ENCODE results near the gene CYB5A.

CYB5A gene

DNA sequence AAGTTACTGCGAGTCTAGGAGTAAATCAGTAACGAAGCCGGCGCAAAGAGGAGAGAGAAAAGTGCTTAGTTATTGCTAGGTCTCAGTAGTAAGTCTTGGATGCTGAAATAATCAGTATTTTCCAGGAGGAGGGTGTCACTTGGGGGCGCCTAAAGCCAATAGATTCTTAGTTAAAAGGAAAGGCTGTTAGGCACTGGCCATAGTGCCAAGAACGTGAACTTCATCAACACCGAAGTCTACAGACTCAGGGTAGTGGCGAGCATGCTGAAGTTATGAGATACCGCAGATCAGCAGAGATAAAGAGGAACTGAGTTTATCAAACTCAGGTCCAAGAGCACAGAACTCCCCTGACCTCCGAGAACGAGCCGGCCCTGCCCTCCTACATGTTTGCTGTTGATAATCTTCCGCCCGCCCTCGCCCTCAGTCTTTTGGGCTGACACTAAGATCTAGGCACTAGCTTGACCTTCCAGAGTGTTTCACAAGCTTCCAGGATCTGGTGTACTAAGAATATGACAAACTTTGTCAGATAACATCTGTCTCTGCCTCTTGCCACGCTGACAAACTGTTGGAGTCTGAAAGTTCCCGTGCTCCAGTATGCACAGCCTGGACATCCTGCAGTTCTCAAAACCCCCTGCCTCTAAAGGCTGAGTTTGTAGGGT is 49.2 kb downstream of the CYB5A start:
- FAIRE-seq, result peak; percentile 51

DNA sequence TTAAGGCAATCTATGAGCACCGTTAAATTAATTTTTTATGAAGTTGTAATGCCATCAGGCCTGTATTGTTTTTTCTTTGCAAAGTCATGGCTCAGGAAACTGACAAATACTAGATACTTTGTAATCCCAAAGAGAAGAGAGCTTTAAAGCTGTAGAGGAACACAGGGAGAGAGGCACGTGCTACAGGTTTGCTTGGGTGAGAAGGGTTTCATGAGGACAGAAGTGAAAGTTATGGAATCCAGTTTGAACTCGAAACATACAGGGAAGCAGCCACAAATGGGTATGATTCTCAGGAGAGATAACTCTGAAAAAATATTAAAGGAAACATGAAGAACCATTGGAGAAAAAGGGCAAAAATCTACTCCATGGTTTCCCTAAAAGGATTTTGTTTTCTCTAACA is 49.8 kb downstream of the CYB5A start:
- no peak for FAIRE-seq

DNA sequence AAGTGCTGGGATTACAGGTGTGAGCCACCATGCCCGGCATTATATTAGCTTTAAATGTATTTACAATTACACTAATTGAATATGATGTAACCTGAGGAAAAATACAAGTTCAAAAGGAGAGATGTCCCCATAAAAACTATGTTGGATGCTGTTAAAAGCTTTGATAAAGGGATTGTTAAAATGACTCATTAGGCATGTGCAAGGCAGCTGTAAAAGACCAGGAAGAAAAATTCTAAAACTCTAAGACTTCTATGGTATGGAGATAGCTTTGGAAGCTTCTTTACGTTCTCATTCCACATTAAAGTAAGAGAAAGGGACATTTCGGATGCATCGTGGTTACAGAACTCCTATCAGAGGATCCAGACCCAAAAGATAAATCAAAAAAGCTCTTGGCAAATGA is 50.3 kb downstream of the CYB5A start:
- FAIRE-seq, result no peak

DNA sequence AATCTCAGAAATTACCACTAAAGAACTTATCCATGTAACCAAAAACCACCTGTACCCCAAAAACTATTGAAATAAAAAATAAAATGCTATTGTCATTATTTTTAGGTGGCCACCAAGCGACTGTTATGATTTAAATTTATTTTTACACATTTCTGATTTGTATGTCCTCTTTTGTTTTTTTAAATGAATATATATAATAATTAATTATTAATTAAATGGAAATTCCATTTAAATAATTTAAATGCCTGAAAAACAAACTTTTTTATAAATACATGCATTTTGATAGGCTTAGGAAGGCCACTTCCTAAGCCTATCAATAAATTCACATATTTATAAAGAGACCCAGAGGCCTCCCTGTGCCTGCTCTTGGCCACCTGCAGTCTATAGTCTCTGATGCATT is 52.2 kb downstream of the CYB5A start:
- no peak for FAIRE-seq

DNA sequence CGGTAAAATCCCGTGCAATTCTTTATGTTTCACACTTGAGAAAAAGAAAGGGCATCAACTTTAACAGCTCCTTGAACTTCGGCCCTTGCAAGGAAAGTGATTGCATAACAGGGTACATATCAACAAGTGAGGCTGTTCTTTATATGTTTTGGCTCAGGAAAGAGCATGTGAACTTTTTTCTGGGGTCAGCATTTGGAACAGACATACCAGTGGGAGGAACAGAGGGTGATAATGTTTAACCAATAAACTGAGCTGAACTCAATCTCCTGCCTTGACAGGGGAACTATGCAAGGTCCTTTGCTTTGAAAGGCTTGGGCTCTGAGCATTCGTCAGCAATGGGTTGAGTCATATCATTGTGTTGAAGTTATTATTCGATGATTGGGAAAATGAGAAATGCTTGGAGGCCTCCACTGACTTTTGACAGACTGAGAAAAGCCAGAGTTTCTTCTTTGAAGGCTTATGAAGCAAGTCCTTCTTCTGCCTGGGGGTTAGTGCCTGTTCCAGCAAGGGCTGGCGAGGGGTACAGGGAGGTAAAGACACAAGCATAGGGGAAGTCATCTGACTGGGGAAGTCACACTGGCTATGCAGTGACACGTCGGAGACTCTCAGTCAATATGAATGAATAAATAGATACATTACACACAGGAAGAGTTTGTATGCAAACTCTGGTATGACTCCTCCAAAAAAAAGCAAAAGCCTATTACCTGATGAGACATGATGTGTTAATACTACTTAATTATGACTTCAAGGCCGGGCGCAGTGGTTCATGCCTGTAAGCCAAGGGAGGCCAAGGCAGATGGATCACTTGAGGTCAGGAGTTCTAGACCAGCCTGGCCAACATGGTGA is 57.2 kb downstream of the CYB5A start:
- no peak for FAIRE-seq

DNA sequence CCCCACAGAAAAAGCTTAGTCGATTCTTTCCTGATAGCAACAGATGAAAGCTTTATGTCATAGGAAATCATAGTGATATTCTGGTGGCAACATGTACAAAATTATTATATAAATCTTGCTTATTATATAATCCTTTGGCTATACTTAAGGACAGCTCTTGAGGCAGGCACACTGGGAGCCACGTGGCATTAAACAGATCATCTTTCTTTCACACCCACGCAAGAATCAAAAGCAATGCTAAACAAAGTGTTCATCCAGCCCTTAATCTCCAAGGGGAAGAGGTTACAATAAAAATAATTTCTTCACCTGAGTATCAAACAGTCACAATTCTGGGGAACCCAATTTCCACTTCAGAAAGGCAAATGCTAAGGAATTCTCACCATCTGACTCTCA is 57.8 kb downstream of the CYB5A start:
- FAIRE-seq, result no peak

DNA sequence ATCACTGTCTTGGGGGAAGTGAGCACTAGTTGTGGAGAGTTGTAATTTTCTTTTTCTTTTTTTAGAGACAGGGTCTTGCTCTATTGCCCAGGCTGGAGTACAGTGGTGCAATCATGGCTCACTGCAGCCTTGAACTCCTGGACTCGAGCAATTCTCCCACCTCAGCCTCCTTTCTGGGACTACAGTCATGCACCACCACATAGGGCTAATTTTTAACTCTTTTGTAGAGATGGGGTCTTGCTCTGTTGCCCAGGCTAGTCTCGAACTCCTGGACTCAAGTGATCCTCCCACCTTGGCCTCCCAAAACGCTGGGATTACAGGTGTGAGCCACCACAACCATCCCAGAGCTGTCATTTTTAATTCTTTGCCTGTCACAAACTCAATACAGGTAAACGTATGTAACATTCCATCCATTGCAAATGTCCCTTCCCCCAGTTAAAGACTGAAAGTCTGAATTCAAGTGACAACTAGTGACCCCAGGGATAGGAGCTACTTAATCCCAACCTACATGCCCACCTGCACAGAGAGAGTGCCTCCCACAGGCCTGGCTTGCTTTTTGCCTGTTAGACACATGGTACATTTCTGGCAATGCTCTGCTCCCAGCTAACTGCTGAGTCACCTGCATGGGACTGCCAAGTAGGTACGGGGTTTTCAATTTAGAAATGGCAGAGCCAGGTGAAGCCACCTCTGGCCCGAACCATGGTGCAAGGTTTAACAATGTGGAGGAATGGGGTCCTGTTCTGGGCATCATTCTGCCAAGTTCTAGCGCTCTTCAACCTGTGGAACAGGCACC is 60.6 kb downstream of the CYB5A start:
- FAIRE-seq, result no peak

DNA sequence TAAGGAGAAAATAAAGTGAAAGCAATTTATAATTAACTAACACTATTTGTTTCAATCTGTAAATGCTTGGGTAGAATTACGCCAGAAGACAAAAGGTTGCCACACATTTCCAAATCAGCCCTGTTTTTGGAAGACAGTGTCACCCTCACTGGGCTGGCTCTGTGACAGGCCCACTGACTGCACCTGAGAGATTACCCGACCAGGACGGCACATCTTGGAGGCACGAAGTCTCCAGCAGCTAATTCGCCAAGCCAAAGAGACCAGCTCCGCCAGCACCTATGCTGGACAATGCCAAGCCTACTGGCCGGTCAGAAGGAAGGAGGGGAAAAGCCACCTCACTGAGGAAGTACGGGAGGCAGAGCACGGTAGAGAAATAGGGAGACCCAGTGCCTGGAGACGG is 61.9 kb downstream of the CYB5A start:
- FAIRE-seq, result no peak

DNA sequence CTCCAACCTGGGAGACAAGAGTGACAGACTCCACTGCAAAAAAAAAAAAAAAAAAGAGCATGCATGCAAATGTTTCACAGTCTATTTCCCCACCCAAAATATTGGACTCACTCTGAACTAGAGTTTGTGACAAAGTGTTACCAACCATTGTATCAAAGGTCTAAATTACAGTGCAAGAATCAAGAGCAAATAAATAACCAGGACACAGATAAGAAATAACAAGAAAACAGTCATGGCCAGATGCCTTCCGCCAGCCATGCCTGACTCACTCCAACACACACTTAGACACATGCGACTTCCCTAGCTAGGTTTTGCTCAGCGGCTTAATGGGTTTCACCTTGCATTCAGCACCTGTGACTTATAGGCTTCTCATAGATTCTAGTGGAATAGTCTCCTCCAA is 62.8 kb downstream of the CYB5A start:
- no peak for FAIRE-seq

DNA sequence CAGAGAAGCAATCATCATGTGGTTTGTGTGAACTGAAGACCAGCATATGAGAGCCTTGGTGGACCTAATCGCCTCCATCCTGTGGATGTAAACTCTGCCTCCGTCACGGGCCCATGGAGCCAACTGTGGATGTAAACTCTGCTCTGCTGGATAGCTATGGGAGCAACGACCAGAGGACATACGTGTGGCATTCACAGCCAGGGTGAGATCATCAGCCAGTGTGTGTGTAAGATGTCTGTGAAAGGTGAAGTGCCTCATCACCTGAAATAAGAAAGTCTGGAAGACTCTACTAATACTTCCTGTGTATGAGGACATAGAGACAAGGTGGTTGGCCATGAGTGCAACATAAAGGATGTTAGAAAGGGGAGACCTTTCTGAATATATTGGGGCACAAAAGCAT is 63.5 kb downstream of the CYB5A start:
- no peak for FAIRE-seq

DNA sequence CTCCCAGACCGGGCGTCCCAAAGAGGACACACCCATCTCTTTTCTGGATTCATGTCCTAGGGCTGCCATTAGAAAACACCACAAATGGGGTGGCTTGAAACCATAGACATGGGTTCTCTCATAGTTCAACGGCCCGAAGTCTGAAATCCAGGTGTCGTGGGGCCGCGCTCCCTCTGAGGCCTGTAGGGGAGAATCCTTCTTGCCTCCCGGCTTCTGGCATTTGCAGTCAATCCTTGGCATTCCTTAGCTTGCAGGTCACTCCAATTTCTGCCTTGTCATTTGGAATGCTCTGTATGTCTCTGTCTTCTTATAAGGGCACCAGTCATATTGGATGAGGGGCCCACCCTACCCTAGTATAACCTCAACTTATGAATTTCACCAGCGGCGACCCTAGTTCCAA is 65.1 kb downstream of the CYB5A start:
- FAIRE-seq, result no peak

DNA sequence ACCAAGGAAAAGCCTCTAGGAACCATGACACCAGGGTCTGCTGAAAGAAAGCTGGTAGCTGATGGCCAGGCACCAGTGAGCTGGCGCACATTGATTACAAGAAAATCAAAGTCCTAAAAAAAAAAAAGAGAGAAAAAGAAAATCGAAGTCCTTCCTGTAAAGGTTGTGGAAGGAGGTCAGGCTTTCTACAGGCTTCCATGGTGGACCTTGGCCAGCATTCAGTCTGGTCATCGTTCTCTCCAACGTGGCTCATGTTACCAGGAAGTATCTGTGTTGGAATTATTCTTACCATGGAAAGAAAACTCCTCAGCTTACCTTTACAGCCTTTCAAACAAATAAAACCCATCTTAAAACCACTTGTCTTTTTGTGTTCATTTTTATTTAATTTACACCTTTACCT is 65.6 kb downstream of the CYB5A start:
- FAIRE-seq, result no peak

DNA sequence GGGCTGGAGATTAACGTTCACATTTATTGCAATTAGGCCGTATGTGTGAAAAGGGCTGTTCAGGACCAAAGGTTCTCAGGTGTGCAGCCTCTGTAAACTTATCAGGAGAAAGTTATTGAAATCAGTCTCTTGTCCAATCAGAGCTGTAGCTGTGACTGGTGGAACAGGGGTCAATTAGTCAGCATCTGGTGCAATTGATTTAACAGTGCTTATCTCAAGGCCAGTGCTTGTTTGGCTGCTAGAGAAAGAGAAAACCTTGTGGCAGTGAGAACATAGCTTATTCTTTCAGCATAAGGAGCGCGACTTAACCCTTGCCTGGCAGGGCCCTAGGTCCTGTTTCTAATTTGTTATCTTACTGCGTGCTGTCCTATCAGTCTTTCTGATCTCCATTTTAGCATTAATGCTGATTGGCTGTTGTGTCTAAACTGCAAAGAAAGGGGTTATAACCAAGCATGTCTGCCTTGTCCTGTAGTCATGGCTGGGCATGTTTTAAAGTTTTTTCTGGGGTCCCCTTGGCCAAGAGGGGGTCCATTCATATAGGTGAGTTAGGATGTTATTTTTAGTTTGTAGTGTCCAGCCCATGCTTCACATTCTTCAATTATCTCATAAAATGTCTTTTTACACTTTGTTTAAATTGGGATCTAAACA is 66.4 kb downstream of the CYB5A start:
- FAIRE-seq, result no peak

DNA sequence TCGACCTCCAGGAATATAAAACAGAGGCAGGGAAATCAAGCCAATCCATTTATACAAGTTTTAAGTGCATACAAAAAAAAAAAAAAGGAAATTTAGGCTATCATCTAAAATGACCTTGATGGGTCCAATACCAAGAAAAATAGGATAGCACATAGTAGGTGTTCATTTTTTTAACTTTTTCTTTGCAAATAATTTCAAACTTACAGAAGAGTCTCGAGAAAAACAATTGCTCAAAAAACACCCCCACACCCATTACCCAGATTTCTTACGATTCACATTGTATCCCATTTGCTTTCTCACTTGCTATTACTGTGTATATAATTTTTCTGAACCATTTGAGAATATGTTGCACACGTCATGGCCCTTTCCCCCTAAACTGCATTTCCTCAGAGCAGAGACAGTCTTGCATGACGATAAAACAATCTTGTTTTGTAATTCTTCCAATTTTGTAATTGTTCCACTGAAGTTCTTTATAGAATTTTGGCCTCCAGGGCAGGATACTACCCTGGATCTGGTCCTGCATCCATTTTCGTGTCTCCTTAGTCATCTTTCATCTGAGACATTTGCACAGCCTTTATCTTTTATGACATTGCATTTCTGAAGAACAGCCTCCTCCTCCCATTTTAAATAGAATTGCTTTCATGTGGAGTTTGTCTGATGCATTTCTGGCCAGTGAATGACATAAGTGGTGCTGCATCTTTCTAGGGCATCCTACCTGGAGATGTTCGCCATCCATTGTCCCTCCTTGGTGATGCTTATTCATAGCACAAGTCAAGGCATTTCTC is 68.9 kb downstream of the CYB5A start:
- FAIRE-seq, result no peak

DNA sequence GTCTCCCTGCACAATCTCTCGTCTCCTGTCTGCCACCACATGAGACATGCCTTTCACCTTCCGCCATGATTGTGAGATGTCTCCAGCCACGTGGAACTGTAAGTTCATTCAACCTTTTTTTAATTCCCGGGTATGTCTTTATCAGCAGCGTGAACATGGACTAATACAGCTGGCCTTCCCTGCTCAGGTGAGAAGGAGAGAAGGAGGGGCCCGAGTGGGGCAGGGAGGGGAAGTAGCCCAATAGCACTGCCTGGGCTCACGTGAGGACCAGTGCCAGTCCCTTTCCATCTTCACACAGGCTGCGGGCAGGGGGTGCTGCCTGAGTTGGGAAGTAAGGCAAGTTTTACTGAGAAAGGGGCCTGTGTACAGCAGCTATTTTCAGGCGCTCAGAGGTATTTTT is 70.7 kb downstream of the CYB5A start:
- no peak for FAIRE-seq

DNA sequence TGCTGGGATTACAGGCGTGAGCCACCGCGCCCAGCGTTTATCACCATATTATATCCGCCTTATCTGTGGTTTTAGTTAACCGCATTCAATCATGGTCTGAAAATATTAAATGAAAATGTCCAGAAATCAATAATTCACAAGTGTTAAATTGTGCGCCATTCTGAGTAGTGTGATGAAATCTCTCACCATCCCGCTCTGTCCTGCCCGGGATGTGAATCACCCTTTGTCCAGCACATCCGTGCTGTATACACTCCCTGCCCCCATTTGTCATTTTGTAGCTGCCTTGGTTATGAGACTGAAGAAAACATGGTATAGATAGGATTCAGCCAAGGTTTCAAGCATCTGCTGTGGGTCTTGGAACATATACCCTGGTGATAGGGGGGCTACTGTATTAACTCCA is 72.7 kb downstream of the CYB5A start:
- FAIRE-seq, result no peak

DNA sequence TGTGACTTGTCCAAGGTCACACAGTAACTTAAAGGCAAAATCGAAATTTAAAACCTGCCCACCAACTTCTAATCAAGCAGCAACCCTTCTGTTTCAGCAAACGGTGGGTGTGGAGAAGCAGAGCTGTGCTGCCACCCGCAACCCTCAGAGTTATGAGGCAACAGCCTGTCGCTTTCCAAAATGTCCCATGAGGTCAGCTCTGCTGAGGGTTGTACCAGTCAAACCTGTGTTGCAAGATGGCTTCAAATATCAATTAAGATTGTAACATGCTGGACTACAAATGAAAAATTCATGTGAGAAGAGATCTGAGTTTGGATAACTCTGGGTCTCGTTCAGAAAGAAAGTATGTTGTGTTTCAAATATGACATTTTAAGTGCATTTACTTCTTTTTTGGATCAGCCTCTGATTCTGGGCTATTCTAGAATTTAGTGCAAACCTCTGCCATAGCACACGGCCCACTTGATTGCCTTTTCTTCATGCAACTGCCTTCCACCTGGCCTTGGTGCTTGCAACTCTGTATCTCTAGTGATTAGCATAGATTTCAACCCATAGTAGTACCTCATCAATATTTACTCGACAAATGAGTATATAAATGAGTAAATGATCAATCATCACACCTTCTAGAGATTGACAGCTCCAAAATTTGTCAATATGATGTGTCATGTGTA is 74.2 kb downstream of the CYB5A start:
- no peak for FAIRE-seq

DNA sequence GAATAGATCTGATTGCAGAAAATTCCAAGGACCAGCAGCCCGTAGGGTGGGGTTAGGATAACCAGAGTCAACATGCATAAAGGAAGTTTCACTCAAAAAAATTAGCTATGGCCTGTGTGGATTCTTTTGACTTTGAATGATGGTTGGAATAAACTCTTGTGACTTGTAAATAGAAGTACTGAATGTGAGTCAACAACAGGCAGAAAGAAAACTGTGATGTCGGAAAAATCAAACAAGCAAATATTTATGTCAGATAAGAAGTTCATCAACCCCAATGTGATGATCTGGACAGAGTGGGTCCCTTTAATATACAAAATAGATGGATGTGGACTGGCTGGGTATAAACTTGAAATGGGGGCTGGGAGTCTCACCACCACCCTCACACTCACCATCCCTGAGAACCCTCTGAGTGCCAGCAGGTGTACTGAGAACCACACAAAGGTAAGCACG is 75.1 kb downstream of the CYB5A start:
- no peak for FAIRE-seq

DNA sequence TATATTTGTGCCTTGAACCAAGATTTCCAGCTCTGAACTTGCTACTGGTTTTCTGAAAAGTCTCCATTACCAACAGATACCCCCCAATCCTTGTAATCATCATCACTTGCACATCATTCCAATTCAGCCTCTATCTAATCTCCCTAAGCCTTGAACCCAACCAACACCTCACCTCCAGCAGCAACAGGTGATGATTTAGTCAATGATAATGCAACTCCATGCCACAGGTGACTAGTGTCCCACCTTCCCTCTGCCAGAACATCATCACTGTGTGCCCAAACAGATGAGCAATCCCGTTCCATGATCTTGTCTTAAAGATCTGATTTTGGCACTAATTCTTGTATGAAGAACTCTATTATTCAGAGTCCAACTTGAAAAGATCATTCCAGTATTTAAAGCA is 75.9 kb downstream of the CYB5A start:
- no peak for FAIRE-seq

DNA sequence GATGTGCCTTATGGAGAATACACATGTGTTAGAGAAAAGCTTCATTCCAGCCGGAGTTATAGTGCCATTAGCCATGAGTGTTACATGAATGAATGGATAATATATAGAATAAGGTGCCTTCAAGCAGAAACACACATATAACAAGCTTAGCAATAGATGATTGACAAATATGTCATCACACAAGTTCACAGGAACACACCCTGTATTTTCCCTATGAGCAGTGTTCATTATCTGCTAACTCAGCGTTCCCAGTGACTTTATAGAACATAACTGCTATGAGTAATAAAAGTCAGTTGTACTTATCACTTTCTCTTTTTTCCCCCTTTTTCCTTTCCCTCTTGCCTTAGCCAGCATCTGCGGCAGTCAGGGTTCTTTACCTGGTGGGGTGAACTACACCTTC is 78.3 kb downstream of the CYB5A start:
- no peak for FAIRE-seq

DNA sequence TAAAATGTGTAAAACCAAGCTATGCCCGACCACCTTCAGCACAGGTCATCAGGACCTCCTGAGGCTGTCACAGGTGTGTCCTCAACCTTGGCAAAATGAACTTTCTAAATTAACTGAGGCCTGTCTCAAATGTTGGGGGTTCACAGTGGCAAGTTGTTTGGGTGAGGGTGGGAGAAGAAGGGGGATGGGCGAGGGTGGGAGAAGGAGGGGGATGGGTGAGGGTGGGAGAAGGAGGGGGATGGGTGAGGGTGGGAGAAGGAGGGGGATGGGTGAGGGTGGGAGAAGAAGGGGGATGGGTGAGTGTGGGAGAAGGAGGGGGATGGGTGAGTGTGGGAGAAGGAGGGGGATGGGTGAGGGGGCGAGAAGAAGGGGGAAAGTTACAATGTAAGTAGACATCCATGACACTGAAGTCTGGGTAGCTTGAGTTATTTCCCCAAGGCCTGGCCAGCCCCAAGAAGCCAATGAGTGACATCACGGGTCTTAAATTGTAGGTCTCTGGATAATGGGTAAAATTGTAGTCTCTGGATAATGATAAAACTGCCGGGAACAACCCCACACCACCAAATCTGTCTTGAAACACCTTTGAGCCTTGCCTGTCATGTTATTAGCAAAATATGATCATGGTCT is 87.1 kb downstream of the CYB5A start:
- FAIRE-seq, result no peak
